ENCODE measurements around the gene ANKLE2. TPM values are rescaled to one million over a fixed set of nuclear protein-coding genes. Genes with fewer than 3 reads are reported as not detected.

Gene ANKLE2
- polyA plus RNA-seq, 1 donor (not counting 4 experiments of a cell fraction or from before 2014, with no cell fraction given) = 109 TPM

DNA sequence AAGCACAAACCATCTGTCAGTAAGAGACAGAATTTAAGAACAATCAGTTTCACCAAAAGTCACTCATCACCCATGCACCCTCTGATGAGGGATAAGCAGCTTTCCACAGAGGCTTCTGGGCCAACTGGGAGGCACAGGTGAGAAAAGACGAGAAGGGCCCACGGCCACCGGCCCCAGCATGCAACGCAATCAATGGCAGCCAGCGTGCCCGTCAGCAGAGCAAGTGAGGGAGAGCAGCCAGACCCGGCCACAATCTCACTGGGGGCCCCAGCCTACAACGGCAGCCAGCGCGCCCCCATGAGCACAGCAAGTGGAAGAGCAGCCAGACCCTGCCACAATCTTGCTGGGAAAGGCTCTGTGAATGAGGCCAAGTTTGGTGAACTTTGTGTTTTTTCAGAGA, 13.3 kb downstream of the ANKLE2 start:
- TF ChIP-seq, protein P1, sequence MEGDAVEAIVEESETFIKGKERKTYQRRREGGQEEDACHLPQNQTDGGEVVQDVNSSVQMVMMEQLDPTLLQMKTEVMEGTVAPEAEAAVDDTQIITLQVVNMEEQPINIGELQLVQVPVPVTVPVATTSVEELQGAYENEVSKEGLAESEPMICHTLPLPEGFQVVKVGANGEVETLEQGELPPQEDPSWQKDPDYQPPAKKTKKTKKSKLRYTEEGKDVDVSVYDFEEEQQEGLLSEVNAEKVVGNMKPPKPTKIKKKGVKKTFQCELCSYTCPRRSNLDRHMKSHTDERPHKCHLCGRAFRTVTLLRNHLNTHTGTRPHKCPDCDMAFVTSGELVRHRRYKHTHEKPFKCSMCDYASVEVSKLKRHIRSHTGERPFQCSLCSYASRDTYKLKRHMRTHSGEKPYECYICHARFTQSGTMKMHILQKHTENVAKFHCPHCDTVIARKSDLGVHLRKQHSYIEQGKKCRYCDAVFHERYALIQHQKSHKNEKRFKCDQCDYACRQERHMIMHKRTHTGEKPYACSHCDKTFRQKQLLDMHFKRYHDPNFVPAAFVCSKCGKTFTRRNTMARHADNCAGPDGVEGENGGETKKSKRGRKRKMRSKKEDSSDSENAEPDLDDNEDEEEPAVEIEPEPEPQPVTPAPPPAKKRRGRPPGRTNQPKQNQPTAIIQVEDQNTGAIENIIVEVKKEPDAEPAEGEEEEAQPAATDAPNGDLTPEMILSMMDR (optimal IDR thresholded peaks at IDR 0.05 in 1 of 3, IDR thresholded peaks at IDR 0.05 in 1 of 3, conservative IDR thresholded peaks at IDR 0.05 in 1 of 3; ENCODE audit: extremely low read depth in 1 of 3, insufficient read depth in 2 of 3, low read length in 3 of 3) = no peak
- no peak for TF ChIP-seq EZH2 (IDR thresholded peaks at IDR 0.05; ENCODE audit: low read length)
- Histone ChIP-seq H3K9ac (ENCODE audit: control insufficient read depth, extremely low read depth, insufficient read depth, low read length) (no peak overlapping the region), H3K4me3 (ENCODE audit: control insufficient read depth in 2 of 3, extremely low read depth in 1 of 3, insufficient read depth in 2 of 3, low read depth in 1 of 3, low read length in 3 of 3) (no peak overlapping the region), H3K4me1 (ENCODE audit: control insufficient read depth, extremely low read depth, insufficient read depth, low read length) (no peaks in the 10 kb centered on the region), H3K36me3 (ENCODE audit: control insufficient read depth in 2 of 2, extremely low read depth in 1 of 2, insufficient read depth in 2 of 2, low read length in 2 of 2) (peaks cover 51 to 64% of the 10 kb centered on the region in 2 experiments), H2AFZ (ENCODE audit: control insufficient read depth, low read length) (no peak overlapping the region), H4K20me1 (ENCODE audit: control insufficient read depth, extremely low read depth, insufficient read depth, low read length) (peaks cover 38% of the 10 kb centered on the region), H3K9me1 (ENCODE audit: control insufficient read depth, extremely low read depth, insufficient read depth, low read length) (no peaks in the 10 kb centered on the region), H3K27me3 (ENCODE audit: control insufficient read depth, extremely low read depth, insufficient read depth, low read length) (no peaks in the 10 kb centered on the region), H3K79me2 (ENCODE audit: control insufficient read depth, insufficient read depth, low read length) (peaks cover 90% of the 10 kb centered on the region), H3K9me3 (ENCODE audit: control insufficient read depth, low read depth, low read length) (no peaks in the 10 kb centered on the region), H3K27ac (ENCODE audit: control insufficient read depth, insufficient read depth, low read length) (no peak overlapping the region), H3K4me2 (ENCODE audit: control insufficient read depth, extremely low read depth, insufficient read depth, low read depth, low read length) (no peak overlapping the region)
- FAIRE-seq (no peak), DNase-seq (ENCODE audit: low read depth, low spot score) (no peak)
- dilution Hi-C loops (cut with MboI; ENCODE audit: extremely low pct_ligation_motif_present, low sequenced_read_pairs) = no loop called here

DNA sequence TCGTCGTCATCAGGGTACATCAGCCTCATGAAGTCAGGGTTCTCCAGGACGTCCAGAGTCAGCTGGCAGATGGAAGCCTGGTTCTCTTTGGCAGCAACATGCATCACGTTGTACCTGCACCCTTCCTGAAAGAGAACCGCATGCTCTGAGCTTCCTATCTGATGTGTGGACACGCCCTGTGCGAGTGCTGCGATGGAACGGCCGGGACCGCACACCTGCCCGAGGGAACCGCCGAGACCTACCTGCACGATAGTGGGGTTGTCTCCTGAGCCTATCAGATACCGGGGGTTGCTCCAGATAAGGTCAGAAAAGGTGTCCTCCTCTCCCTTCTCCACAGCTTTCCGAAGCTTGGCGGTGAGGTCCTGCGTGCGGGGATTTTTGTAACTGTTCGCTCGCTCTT, 13.7 kb downstream of the ANKLE2 start:
- TF ChIP-seq, protein P1 (optimal IDR thresholded peaks at IDR 0.05 in 1 of 3, IDR thresholded peaks at IDR 0.05 in 1 of 3, conservative IDR thresholded peaks at IDR 0.05 in 1 of 3; ENCODE audit: extremely low read depth in 1 of 3, insufficient read depth in 2 of 3, low read length in 3 of 3) = no peak
- no peak for TF ChIP-seq EZH2 (IDR thresholded peaks at IDR 0.05; ENCODE audit: low read length)
- Histone ChIP-seq H2AFZ (ENCODE audit: control insufficient read depth, low read length) (no peak overlapping the region), H3K4me1 (ENCODE audit: control insufficient read depth, extremely low read depth, insufficient read depth, low read length) (no peaks in the 10 kb centered on the region), H3K27ac (ENCODE audit: control insufficient read depth, insufficient read depth, low read length) (no peak overlapping the region), H3K9me1 (ENCODE audit: control insufficient read depth, extremely low read depth, insufficient read depth, low read length) (no peaks in the 10 kb centered on the region), H4K20me1 (ENCODE audit: control insufficient read depth, extremely low read depth, insufficient read depth, low read length) (peaks cover 34% of the 10 kb centered on the region), H3K27me3 (ENCODE audit: control insufficient read depth, extremely low read depth, insufficient read depth, low read length) (no peaks in the 10 kb centered on the region), H3K9me3 (ENCODE audit: control insufficient read depth, low read depth, low read length) (no peaks in the 10 kb centered on the region), H3K4me3 (ENCODE audit: control insufficient read depth in 2 of 3, extremely low read depth in 1 of 3, insufficient read depth in 2 of 3, low read depth in 1 of 3, low read length in 3 of 3) (no peak overlapping the region), H3K79me2 (ENCODE audit: control insufficient read depth, insufficient read depth, low read length) (peaks cover 90% of the 10 kb centered on the region), H3K9ac (ENCODE audit: control insufficient read depth, extremely low read depth, insufficient read depth, low read length) (no peak overlapping the region), H3K36me3 (ENCODE audit: control insufficient read depth in 2 of 2, extremely low read depth in 1 of 2, insufficient read depth in 2 of 2, low read length in 2 of 2) (peaks cover 54 to 63% of the 10 kb centered on the region in 2 experiments), H3K4me2 (ENCODE audit: control insufficient read depth, extremely low read depth, insufficient read depth, low read depth, low read length) (no peak overlapping the region)
- FAIRE-seq = no peak
- no peak for DNase-seq (ENCODE audit: low read depth, low spot score)
- dilution Hi-C loops (cut with MboI; ENCODE audit: extremely low pct_ligation_motif_present, low sequenced_read_pairs) = no loop called here

All from keratinocyte (primary cell).